ENCODE measurements around the gene CACNA2D2. TPM values are rescaled to one million over a fixed set of nuclear protein-coding genes. Genes with fewer than 3 reads are reported as not detected.

The CACNA2D2 gene
- polyA plus RNA-seq, 2 donors = 0.28 to 0.31 TPM

GRCh38 chr3:50539356-50540286, 36.2 kb upstream of the CACNA2D2 start:
- peaks cover 0 to 9% of the 10 kb centered on the region in 2 donors for H3K4me1 ChIP-seq (ENCODE audit: control insufficient read depth in 2 of 2, insufficient read depth in 2 of 2, low read length in 1 of 2)
- no peak overlapping the region for H3K4me3 ChIP-seq (ENCODE audit: low read depth in 1 of 2, low read length in 2 of 2)
- no peaks in the 10 kb centered on the region for H3K9me3 ChIP-seq (ENCODE audit: control insufficient read depth in 2 of 2, insufficient read depth in 1 of 2, low read depth in 1 of 2, low read length in 1 of 2)
- no peak overlapping the region for H3K27ac ChIP-seq (ENCODE audit: low read depth in 2 of 2, low read length in 1 of 2)
- WGBS, 2 donors = 43 to 56% methylated on average over 18 of the region's 18 CpGs
- no peaks in the 10 kb centered on the region for H3K36me3 ChIP-seq (ENCODE audit: control insufficient read depth in 2 of 2, insufficient read depth in 2 of 2, low read length in 1 of 2)
- H3K27me3 ChIP-seq (ENCODE audit: control insufficient read depth in 1 of 2, insufficient read depth in 2 of 2, low read length in 2 of 2) = no peaks in the 10 kb centered on the region

GRCh38 chr3:50537421-50538129, 34.1 kb upstream of the CACNA2D2 start:
- Histone ChIP-seq H3K4me1 (ENCODE audit: control insufficient read depth in 2 of 2, insufficient read depth in 2 of 2, low read length in 1 of 2) (peaks cover 0 to 9% of the 10 kb centered on the region in 2 donors), H3K9me3 (ENCODE audit: control insufficient read depth in 2 of 2, insufficient read depth in 1 of 2, low read depth in 1 of 2, low read length in 1 of 2) (no peaks in the 10 kb centered on the region), H3K27ac (ENCODE audit: low read depth in 2 of 2, low read length in 1 of 2) (no peak overlapping the region), H3K36me3 (ENCODE audit: control insufficient read depth in 2 of 2, insufficient read depth in 2 of 2, low read length in 1 of 2) (no peaks in the 10 kb centered on the region), H3K4me3 (ENCODE audit: low read depth in 1 of 2, low read length in 2 of 2) (no peak overlapping the region), H3K27me3 (ENCODE audit: control insufficient read depth in 1 of 2, insufficient read depth in 2 of 2, low read length in 2 of 2) (no peaks in the 10 kb centered on the region)
- WGBS, 2 donors = 65 to 80% methylated on average over 4 of the region's 4 CpGs

- WGBS, 2 donors = 58 to 64% methylated on average over 4 to 5 of the region's 5 CpGs
- H3K27me3 ChIP-seq (ENCODE audit: control insufficient read depth in 1 of 2, insufficient read depth in 2 of 2, low read length in 2 of 2) = no peaks in the 10 kb centered on the region
- H3K9me3 ChIP-seq (ENCODE audit: control insufficient read depth in 2 of 2, insufficient read depth in 1 of 2, low read depth in 1 of 2, low read length in 1 of 2) = no peaks in the 10 kb centered on the region
- H3K36me3 ChIP-seq (ENCODE audit: control insufficient read depth in 2 of 2, insufficient read depth in 2 of 2, low read length in 1 of 2) = no peaks in the 10 kb centered on the region
- peaks cover 0 to 9% of the 10 kb centered on the region in 2 donors for H3K4me1 ChIP-seq (ENCODE audit: control insufficient read depth in 2 of 2, insufficient read depth in 2 of 2, low read length in 1 of 2)
- H3K4me3 ChIP-seq (ENCODE audit: low read depth in 1 of 2, low read length in 2 of 2) = no peak overlapping the region
- H3K27ac ChIP-seq (ENCODE audit: low read depth in 2 of 2, low read length in 1 of 2) = no peak overlapping the region
Measured at GRCh38 chr3:50536471-50537180, 33.2 kb upstream of the CACNA2D2 start.

- no peaks in the 10 kb centered on the region for H3K27me3 ChIP-seq (ENCODE audit: control insufficient read depth in 1 of 2, insufficient read depth in 2 of 2, low read length in 2 of 2)
- H3K36me3 ChIP-seq (ENCODE audit: control insufficient read depth in 2 of 2, insufficient read depth in 2 of 2, low read length in 1 of 2) = no peaks in the 10 kb centered on the region
- WGBS, 2 donors = 70 to 79% methylated on average over 9 of the region's 9 CpGs
- H3K4me1 ChIP-seq (ENCODE audit: control insufficient read depth in 2 of 2, insufficient read depth in 2 of 2, low read length in 1 of 2) = peaks cover 0 to 4% of the 10 kb centered on the region in 2 donors
- no peak overlapping the region for H3K27ac ChIP-seq (ENCODE audit: low read depth in 2 of 2, low read length in 1 of 2)
- H3K4me3 ChIP-seq (ENCODE audit: low read depth in 1 of 2, low read length in 2 of 2) = no peak overlapping the region
- no peaks in the 10 kb centered on the region for H3K9me3 ChIP-seq (ENCODE audit: control insufficient read depth in 2 of 2, insufficient read depth in 1 of 2, low read depth in 1 of 2, low read length in 1 of 2)
Measured at GRCh38 chr3:50534681-50535330, 31.4 kb upstream of the CACNA2D2 start.

GRCh38 chr3:50533807-50534461, 30.5 kb upstream of the CACNA2D2 start:
- Histone ChIP-seq H3K9me3 (ENCODE audit: control insufficient read depth in 2 of 2, insufficient read depth in 1 of 2, low read depth in 1 of 2, low read length in 1 of 2) (no peaks in the 10 kb centered on the region), H3K4me3 (ENCODE audit: low read depth in 1 of 2, low read length in 2 of 2) (no peak overlapping the region), H3K27ac (ENCODE audit: low read depth in 2 of 2, low read length in 1 of 2) (no peak overlapping the region), H3K27me3 (ENCODE audit: control insufficient read depth in 1 of 2, insufficient read depth in 2 of 2, low read length in 2 of 2) (no peaks in the 10 kb centered on the region), H3K36me3 (ENCODE audit: control insufficient read depth in 2 of 2, insufficient read depth in 2 of 2, low read length in 1 of 2) (no peaks in the 10 kb centered on the region), H3K4me1 (ENCODE audit: control insufficient read depth in 2 of 2, insufficient read depth in 2 of 2, low read length in 1 of 2) (peaks cover 0 to 4% of the 10 kb centered on the region in 2 donors)
- WGBS, 2 donors = 59 to 74% methylated on average over 9 of the region's 9 CpGs

- Histone ChIP-seq H3K27ac (ENCODE audit: low read depth in 2 of 2, low read length in 1 of 2) (no peak overlapping the region), H3K4me1 (ENCODE audit: control insufficient read depth in 2 of 2, insufficient read depth in 2 of 2, low read length in 1 of 2) (peaks cover 0 to 4% of the 10 kb centered on the region in 2 donors), H3K4me3 (ENCODE audit: low read depth in 1 of 2, low read length in 2 of 2) (no peak overlapping the region), H3K36me3 (ENCODE audit: control insufficient read depth in 2 of 2, insufficient read depth in 2 of 2, low read length in 1 of 2) (no peaks in the 10 kb centered on the region), H3K9me3 (ENCODE audit: control insufficient read depth in 2 of 2, insufficient read depth in 1 of 2, low read depth in 1 of 2, low read length in 1 of 2) (no peaks in the 10 kb centered on the region), H3K27me3 (ENCODE audit: control insufficient read depth in 1 of 2, insufficient read depth in 2 of 2, low read length in 2 of 2) (no peaks in the 10 kb centered on the region)
- WGBS, 2 donors = 81 to 83% methylated on average over 13 of the region's 13 CpGs
Measured at GRCh38 chr3:50533316-50533715, 29.9 kb upstream of the CACNA2D2 start.

- Histone ChIP-seq H3K36me3 (ENCODE audit: control insufficient read depth in 2 of 2, insufficient read depth in 2 of 2, low read length in 1 of 2) (no peaks in the 10 kb centered on the region), H3K4me3 (ENCODE audit: low read depth in 1 of 2, low read length in 2 of 2) (no peak overlapping the region), H3K4me1 (ENCODE audit: control insufficient read depth in 2 of 2, insufficient read depth in 2 of 2, low read length in 1 of 2) (peaks cover 0 to 4% of the 10 kb centered on the region in 2 donors), H3K27ac (ENCODE audit: low read depth in 2 of 2, low read length in 1 of 2) (no peak overlapping the region), H3K27me3 (ENCODE audit: control insufficient read depth in 1 of 2, insufficient read depth in 2 of 2, low read length in 2 of 2) (no peaks in the 10 kb centered on the region), H3K9me3 (ENCODE audit: control insufficient read depth in 2 of 2, insufficient read depth in 1 of 2, low read depth in 1 of 2, low read length in 1 of 2) (no peaks in the 10 kb centered on the region)
- WGBS, 2 donors = 83 to 84% methylated on average over 9 of the region's 9 CpGs
Measured at GRCh38 chr3:50532062-50532705, 28.8 kb upstream of the CACNA2D2 start.

- H3K9me3 ChIP-seq (ENCODE audit: control insufficient read depth in 2 of 2, insufficient read depth in 1 of 2, low read depth in 1 of 2, low read length in 1 of 2) = no peaks in the 10 kb centered on the region
- 83 to 90% methylated on average over 4 of the region's 4 CpGs for WGBS, 2 donors
- no peaks in the 10 kb centered on the region for H3K4me1 ChIP-seq (ENCODE audit: control insufficient read depth in 2 of 2, insufficient read depth in 2 of 2, low read length in 1 of 2)
- H3K27ac ChIP-seq (ENCODE audit: low read depth in 2 of 2, low read length in 1 of 2) = no peak overlapping the region
- H3K4me3 ChIP-seq (ENCODE audit: low read depth in 1 of 2, low read length in 2 of 2) = no peak overlapping the region
- H3K36me3 ChIP-seq (ENCODE audit: control insufficient read depth in 2 of 2, insufficient read depth in 2 of 2, low read length in 1 of 2) = no peaks in the 10 kb centered on the region
- H3K27me3 ChIP-seq (ENCODE audit: control insufficient read depth in 1 of 2, insufficient read depth in 2 of 2, low read length in 2 of 2) = no peaks in the 10 kb centered on the region
Measured at GRCh38 chr3:50531201-50531600, 27.8 kb upstream of the CACNA2D2 start.

Data from esophagus (tissue), 2 donors.